GM12875 (cell line): ENCODE data around the gene IFITM5.
A peak's percentile ranks its signal among the peaks of the same experiment; 100 is the strongest.

Experiments
- H3K4me3 ChIP-seq: one replicate; pipeline ENCODE4 v1.5.1; 2011; ENCODE audit warnings: low read depth, low read length, control low read depth
- TF ChIP-seq, protein P1 (sequence below): IDR thresholded peaks from 2 replicates; pipeline ENCODE4 v1.5.1; 2011; ENCODE audit warnings: low read depth, mild to moderate bottlenecking, control low read depth, inconsistent platforms, low read length, moderate library complexity, borderline replicate concordance; ENCODE audit not compliant: insufficient read depth

IFITM5 gene

DNA sequence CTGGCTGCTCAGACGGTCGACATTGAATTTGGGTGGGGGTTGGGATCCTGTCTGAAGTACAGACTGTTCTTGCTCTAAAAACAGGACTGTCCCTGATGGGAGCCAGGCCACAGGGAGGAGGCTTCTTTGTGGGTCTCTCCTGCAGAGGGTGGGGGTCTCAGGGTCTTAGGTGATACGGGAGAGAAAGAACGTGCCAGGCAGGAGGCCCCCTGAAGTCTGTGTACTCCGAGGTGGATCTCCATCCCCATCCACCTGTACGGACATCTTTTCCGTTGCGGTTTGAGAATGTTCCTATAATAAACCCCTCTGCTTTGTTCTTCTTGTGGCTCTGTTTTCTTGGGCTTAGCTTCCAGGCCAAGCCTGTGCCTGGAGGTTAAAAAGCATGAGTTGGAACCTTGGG is 46.7 kb downstream of the IFITM5 start:
- TF ChIP-seq, protein P1, sequence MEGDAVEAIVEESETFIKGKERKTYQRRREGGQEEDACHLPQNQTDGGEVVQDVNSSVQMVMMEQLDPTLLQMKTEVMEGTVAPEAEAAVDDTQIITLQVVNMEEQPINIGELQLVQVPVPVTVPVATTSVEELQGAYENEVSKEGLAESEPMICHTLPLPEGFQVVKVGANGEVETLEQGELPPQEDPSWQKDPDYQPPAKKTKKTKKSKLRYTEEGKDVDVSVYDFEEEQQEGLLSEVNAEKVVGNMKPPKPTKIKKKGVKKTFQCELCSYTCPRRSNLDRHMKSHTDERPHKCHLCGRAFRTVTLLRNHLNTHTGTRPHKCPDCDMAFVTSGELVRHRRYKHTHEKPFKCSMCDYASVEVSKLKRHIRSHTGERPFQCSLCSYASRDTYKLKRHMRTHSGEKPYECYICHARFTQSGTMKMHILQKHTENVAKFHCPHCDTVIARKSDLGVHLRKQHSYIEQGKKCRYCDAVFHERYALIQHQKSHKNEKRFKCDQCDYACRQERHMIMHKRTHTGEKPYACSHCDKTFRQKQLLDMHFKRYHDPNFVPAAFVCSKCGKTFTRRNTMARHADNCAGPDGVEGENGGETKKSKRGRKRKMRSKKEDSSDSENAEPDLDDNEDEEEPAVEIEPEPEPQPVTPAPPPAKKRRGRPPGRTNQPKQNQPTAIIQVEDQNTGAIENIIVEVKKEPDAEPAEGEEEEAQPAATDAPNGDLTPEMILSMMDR, result no peak

DNA sequence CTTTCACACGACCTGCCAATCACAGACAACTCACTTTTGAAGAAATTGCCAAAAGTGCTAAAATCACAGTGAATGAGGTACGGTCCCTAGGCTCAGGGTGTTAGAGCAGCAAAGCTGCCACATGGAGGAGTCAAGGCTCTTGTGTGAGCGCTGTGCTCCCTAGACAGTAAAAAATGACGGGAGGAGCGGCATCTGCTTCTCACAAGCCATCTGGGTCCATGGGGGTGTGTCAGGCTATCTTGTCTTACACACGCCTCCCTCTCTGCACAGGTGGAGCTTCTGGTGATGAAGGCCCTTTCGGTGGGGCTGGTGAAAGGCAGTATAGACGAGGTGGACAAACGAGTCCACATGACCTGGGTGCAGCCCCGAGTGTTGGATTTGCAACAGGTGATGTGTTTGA is 47.8 kb downstream of the IFITM5 start:
- TF ChIP-seq, protein P1, result no peak
- no peak overlapping the region for H3K4me3 ChIP-seq

More for the DNA sequence above, 46.7 kb downstream of the IFITM5 start:
- H3K4me3 ChIP-seq, result no peak overlapping the region

DNA sequence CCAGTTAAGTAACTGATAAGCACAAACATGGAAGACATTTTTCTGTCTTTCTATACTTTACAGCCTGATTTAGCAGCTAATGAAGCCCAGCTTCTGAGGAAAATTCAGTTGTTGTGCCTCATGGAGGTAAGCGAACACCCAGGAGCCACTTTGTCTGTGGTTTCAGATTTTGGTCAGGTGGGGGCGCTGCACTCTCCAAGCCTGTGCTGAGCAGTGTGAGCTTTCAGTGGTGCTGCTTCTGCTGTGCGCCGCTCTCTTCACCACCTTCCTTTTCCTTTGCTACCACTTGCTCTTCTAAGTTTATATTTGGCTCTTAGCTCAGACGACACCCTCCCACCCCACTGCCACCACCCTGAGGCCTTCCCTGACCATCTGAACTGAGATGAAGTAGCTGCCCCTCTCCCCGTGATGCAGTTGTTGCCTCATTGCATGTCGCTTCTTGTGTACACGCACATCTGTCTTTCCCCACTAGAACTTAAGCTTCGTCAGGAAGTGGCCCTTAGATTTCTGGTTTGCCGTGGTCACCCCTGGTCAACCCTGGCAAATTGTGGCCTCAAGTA is 48.5 kb downstream of the IFITM5 start:
- TF ChIP-seq, protein P1, result peak; percentile 71

DNA sequence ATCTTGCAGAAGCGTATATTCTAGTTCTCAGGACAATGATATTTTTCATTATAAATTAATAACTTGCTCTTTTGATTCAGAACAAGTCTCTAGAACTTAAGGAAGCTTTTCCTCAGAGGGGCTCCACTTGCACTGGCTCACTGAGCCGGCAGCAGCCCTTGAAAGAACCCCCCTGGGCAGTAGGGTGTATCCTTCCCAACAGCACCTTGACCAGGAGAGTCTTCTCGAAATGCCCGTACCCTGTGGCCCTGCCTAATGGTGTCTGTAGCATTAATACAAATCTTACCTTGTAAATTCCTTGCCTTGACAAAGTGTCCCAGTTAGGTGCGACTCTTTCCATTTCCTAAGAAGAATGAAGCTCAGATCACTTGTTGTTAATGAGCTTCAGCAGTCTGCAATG is 49.1 kb downstream of the IFITM5 start:
- no peak overlapping the region for H3K4me3 ChIP-seq
- TF ChIP-seq, protein P1, result no peak

More for the DNA sequence above, 48.5 kb downstream of the IFITM5 start:
- H3K4me3 ChIP-seq, result no peak overlapping the region

DNA sequence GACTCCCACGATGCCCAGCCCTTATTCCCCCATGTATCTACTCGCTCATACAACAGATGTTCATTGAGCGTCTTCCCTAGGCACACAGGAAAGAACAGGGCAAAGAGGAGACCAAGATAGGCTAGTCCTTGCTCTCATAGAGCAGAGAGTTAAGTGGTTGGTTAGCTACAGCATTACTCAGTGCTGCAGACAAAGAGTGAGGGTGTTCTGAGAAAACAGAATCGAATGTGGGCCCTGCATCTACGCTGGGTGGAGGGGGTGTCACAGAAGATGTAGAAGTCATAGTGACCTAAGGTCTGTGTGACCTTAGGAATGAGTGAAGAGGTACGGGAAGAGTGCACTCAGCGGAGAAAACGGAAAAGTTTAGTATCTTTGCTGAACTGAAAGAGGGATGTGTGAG is 50.3 kb downstream of the IFITM5 start:
- TF ChIP-seq, protein P1, result no peak
- no peak overlapping the region for H3K4me3 ChIP-seq
